Measurements from ENCODE around the gene SNX11.
A peak's percentile ranks its signal among the peaks of the same experiment; 100 is the strongest.

Gene SNX11

GRCh38 chr17:48134912-48135480, 27.4 kb downstream of the SNX11 start:
- no peak for DNase-seq

- DNase-seq, result no peak
Observed at GRCh38 chr17:48137656-48138055, 30.1 kb downstream of the SNX11 start.

DNA sequence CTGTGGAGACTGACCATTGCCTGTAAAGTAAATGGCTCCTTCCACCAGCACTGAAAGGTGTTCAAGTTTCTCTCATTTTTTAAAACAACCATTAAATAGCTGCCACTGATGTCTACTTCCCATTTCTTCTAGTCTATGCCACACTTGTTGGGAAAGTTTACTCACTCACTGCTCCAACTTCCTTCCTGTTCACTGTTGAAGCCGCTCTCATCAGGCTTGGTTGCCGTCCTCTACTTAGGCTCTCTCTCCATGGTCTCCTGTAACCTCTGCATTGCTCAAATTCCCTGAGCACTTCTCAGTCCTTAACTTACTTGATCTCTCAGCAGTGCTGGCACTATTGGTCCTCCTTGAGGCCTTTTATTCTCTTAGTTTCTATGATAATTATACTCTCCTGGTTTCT, 32.4 kb downstream of the SNX11 start:
- no peak for DNase-seq

DNA sequence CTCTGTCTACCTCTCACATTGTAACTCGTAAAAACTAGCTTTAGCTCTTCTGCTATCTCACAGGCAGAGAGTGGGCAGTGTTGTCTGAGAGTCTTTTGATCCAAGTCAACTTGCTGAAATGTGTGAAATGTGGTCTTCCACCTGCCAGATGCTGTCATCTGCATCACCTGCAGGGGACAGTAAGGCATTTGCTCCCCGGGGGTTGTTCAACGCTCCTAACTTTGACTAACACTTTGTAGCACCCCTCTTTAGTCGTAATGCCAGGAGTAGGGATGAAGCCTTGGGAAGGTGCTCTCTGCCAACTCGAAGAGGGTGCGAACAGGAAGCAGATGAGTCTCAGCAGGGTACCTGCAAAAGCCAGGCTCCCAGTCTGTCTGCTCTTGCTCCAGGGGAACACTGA, 36.1 kb downstream of the SNX11 start:
- no peak for DNase-seq

GRCh38 chr17:48144231-48144630, 36.7 kb downstream of the SNX11 start:
- no peak for DNase-seq

- DNase-seq, result no peak
Observed at GRCh38 chr17:48144976-48145798, 37.6 kb downstream of the SNX11 start.

GRCh38 chr17:48148029-48148770, 40.6 kb downstream of the SNX11 start:
- DNase-seq, result no peak

- no peak for DNase-seq
Observed at GRCh38 chr17:48148854-48149786, 41.6 kb downstream of the SNX11 start.

GRCh38 chr17:48149787-48150463, 42.4 kb downstream of the SNX11 start:
- DNase-seq, result no peak

GRCh38 chr17:48150597-48151001, 43.0 kb downstream of the SNX11 start:
- no peak for DNase-seq

DNA sequence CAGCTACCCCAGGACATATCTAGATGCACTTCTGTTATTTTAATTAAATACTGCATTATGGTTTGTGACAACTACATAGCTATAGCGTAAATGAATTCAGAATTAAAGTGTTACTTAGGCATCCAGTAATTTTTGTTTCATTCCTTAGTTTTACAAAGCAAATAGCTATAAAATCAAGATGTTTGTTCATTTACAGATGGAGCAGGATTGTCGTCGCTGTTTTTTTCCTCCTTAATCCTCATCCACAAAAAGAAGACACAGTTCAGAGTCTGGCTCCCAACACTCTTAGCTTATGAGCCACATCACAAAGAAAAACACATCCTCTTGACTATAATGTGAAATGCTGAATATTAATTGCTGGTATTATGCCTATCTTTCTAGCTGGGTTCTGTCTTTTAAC, 43.7 kb downstream of the SNX11 start:
- no peak for DNase-seq

DNA sequence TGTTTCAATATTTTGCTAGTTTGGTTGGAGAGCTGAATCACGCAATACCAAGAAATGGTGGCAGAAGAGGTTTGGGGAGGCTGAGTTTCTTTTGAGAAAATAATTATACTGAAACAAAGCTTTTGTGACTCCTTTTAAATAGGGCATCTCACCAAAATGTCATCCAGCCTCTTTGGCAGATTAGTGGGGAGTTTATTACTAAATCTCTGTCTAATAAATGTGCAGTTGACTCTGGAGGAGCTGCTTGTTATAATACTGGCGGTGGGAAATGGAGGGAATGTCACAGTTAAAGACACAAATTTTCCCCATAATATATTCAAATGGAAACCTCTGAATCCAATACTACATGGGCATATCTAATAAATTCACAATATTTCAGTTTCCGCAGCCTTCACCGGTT, 44.7 kb downstream of the SNX11 start:
- no peak for DNase-seq

DNA sequence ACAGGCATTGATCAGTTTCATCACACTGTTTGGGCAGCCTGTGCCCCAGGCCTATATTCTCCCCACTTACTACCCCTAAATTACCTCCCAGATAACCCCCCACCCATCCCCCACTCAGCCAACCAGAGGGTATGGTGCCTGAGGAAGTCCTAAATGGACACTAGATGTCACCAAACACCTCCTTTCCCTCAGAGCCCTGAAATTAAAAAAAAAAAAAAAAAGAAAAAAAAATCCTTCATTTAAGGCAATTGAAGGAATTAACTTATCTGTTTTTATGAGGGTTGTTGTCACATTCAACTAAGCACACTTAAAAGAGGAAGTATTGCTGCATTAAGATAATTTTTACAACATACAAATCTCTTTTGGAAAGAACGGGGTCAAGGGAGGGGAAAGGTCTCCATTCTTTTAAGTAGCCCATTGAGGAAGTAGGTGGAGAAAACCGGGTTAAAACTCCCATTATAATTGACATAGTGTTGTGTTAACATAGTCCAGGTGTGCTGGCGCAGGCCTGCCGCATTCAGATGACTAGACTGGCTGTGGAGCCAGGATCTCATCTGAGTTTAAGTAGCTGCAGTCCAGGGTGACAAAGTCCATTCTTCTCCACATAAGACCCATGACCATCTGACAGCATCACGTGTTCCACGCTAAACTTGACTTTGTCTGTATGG, 46.3 kb downstream of the SNX11 start:
- DNase-seq, result peak; percentile 76

DNA sequence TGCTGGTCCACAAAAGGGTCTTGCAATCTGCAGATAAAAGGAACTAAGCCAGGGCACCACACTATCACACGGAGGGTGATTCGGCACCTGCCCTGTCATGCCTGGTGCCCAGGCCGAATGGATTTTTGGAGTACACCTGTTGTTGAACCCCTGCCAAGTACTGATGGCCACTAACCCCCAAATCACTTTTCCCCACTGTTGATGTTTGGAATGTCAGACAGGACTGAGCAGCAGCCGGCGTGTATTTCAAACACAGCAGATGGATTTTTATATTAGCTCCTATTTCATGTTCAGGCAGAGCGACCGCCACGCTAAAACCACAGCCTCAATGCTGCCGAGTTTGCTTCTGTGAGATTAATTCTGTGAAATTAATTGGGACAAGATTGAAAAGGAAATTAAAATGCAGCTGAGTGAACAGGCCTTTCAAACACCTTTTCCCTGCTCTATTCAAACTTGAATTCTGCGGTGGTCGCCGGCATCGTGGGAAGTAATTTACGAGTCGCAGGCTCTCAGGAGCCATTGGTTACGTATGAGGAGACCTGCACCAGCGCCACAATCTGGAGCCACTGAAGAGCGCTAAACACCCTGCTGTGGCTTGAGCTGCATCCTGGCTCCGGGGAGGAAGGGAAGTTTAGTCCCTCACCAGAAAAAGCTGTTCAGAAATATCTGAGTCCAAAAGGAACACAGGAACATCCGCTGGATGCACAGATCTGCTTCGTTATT, 48.5 kb downstream of the SNX11 start:
- DNase-seq, result peak; percentile 20

DNA sequence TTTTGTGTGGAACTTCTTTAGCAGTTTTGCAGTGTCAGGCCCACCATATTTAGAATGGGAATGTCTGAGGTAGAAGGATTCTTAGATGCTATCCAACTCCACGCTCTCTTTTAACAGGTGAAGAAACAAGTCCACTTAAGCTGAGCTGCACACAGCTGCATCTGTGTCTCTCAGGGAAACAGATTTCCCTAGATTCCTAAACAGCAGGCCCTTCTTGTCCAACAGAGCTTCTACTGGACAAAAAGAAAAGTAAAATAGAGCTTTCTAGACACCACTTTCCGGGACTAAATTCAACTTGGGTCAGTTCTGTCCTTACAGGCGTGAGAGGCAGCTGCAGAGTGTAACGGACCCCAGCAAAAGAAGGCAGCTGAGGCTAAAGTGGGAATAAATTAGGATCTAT, 51.7 kb downstream of the SNX11 start:
- no peak for DNase-seq

GRCh38 chr17:48160177-48161081, 52.9 kb downstream of the SNX11 start:
- peak; percentile 91 for DNase-seq

DNA sequence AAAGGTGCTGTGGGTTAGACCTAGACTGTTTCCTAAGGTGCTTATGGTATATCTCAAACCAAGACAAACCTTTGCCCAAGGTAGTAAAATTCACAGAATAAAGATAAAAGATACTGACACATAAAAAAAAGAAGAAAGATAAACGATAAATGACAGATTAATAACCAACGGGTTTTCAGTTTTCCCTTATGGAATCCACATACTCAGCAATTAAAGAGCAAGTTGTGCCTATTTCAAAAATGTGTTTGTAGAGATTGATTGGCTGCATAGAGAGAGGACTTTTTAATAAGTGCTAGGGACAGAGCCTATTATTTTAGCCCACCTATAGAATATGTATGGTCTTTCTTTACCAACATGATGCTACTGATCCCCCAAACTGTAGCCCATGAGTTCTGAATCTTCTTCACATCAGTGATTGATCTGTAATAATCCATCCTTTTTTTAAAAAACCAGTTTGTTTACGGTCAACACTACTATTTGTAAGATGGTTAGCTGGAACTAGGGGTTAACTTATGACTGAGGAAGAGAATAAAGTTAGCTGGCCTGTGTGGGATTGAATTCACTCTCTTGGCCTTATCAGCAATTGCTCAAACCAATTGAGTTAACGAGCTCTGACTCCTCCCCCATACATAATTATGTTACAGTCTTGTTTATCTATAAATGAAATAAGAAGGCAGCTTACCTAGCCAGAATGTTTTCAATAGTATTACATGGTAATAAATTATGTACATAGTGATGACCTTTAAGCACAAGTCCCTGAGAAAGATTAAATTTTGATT, 53.8 kb downstream of the SNX11 start:
- DNase-seq, result no peak

- no peak for DNase-seq
Observed at GRCh38 chr17:48162306-48162934, 54.9 kb downstream of the SNX11 start.
